IMR-90 (cell line): ENCODE data around the gene JCAD. TPM values are rescaled to one million over a fixed set of nuclear protein-coding genes. Genes with fewer than 3 reads are reported as not detected.

Source experiments
- ATAC-seq: fragments of 200-7000 bp; cut with Tn5 transposase; 2 replicates; pipeline ENCODE4 v1.9.1; 2020; ENCODE audit warnings: low read depth, mild to moderate bottlenecking, moderate library complexity
- BruUV-seq: library from RNA; stranded (reverse); fragments of 400-500 nt; replicated peaks from 2 replicates; lab custom pipeline; 2021; lab: Mats Ljungman, UMichigan
- CTCF ChIA-PET: fragments of 300-600 bp; formaldehyde crosslinking; extraction: SDS; loops from one replicate; lab custom pipeline; 2021; ENCODE audit warnings: antibody characterized with exemption; lab: Yijun Ruan, JAX
- POLR2A ChIA-PET: fragments of 300-600 bp; sonication (Branson Sonifier 250); formaldehyde crosslinking; loops from one replicate; lab custom pipeline; 2022; ENCODE audit warnings: antibody characterized with exemption; ENCODE audit not compliant: unreplicated experiment; lab: Charles Lee
- DNase-seq: peaks from one replicate; pipeline ENCODE4 v3.0.0; 2013
- H2AFZ ChIP-seq: replicated peaks from 2 replicates; pipeline ENCODE3; 2013; ENCODE audit warnings: low read length, mild to moderate bottlenecking; ENCODE audit not compliant: poor library complexity
- H2AK5ac ChIP-seq: 2 replicates; pipeline ENCODE4 v1.6.1; 2013; ENCODE audit warnings: low read depth, low read length, inconsistent platforms
- H2AK9ac ChIP-seq: replicated peaks from 2 replicates; pipeline ENCODE3; 2013; ENCODE audit warnings: mild to moderate bottlenecking, low read depth, low read length, moderate library complexity; ENCODE audit not compliant: poor library complexity
- H2BK120ac ChIP-seq: 2 replicates; pipeline ENCODE4 v1.6.1; 2013; ENCODE audit warnings: low read depth, low read length, inconsistent platforms
- H2BK15ac ChIP-seq: 3 replicates; pipeline ENCODE4 v1.6.1; 2013; ENCODE audit warnings: low read depth, low read length, inconsistent platforms
- H2BK20ac ChIP-seq: 2 replicates; pipeline ENCODE4 v1.6.1; 2013; ENCODE audit warnings: low read depth, mild to moderate bottlenecking, inconsistent platforms, low read length, moderate library complexity
- H2BK5ac ChIP-seq: 2 replicates; pipeline ENCODE4 v1.6.1; 2013; ENCODE audit warnings: mild to moderate bottlenecking, low read depth, low read length, inconsistent platforms; ENCODE audit not compliant: poor library complexity, severe bottlenecking
- H3K14ac ChIP-seq: replicated peaks from 2 replicates; pipeline ENCODE4 v1.6.1; 2013; ENCODE audit warnings: low read depth, low read length, inconsistent platforms
- H3K18ac ChIP-seq: 2 replicates; pipeline ENCODE4 v1.6.1; 2013; ENCODE audit warnings: low read depth, low read length, control low read depth
- H3K23ac ChIP-seq: 2 replicates; pipeline ENCODE4 v1.6.1; 2013; ENCODE audit warnings: low read depth, low read length, inconsistent platforms
- H3K27ac ChIP-seq: 2 replicates; pipeline ENCODE4 v1.5.1; 2013; ENCODE audit warnings: mild to moderate bottlenecking, control low read depth, low read length; ENCODE audit not compliant: insufficient read depth
- H3K27me3 ChIP-seq: 2 replicates; pipeline ENCODE4 v1.6.1; 2013; ENCODE audit warnings: low read length; ENCODE audit not compliant: control insufficient read depth, insufficient read depth
- H3K36me3 ChIP-seq: 2 replicates; pipeline ENCODE4 v1.6.1; 2013; ENCODE audit warnings: low read length, mixed read lengths; ENCODE audit not compliant: control insufficient read depth, insufficient read depth
- H3K4ac ChIP-seq: 2 replicates; pipeline ENCODE4 v1.6.1; 2013; ENCODE audit warnings: low read depth, low read length, inconsistent platforms
- H3K4me1 ChIP-seq: 2 replicates; pipeline ENCODE4 v1.6.1; 2013; ENCODE audit warnings: low read length, mixed read lengths; ENCODE audit not compliant: control insufficient read depth, insufficient read depth
- H3K4me2 ChIP-seq: 2 replicates; pipeline ENCODE4 v1.6.1; 2013; ENCODE audit warnings: low read depth, mild to moderate bottlenecking, control low read depth, low read length, moderate library complexity
- H3K4me3 ChIP-seq: 2 replicates; pipeline ENCODE4 v1.5.1; 2013; ENCODE audit warnings: low read depth, mild to moderate bottlenecking, control low read depth, low read length, moderate library complexity; ENCODE audit not compliant: insufficient read depth
- H3K56ac ChIP-seq: 2 replicates; pipeline ENCODE4 v1.6.1; 2013; ENCODE audit warnings: low read length, inconsistent platforms; ENCODE audit not compliant: insufficient read depth; ENCODE audit errors: extremely low read depth
- H3K79me1 ChIP-seq, 2 experiments: 2 replicates each; pipeline ENCODE4 v1.6.1; 2013; ENCODE audit warnings: low read length in 2 of 2, inconsistent platforms in 1 of 2, low read depth in 1 of 2
- H3K9ac ChIP-seq: 2 replicates; pipeline ENCODE4 v1.6.1; 2013; ENCODE audit warnings: low read depth, low read length, control low read depth
- H3K9me1 ChIP-seq: 2 replicates; pipeline ENCODE4 v1.6.1; 2013; ENCODE audit warnings: low read length, inconsistent platforms; ENCODE audit not compliant: insufficient read depth
- H3K9me3 ChIP-seq: 2 replicates; pipeline ENCODE4 v1.6.1; 2013; ENCODE audit warnings: low read length; ENCODE audit not compliant: control insufficient read depth, insufficient read depth
- H4K20me1 ChIP-seq: 2 replicates; pipeline ENCODE4 v1.6.1; 2013; ENCODE audit warnings: low read length, inconsistent platforms; ENCODE audit not compliant: insufficient read depth
- H4K5ac ChIP-seq: 2 replicates; pipeline ENCODE4 v1.6.1; 2013; ENCODE audit warnings: mild to moderate bottlenecking, low read depth, low read length, control low read depth
- H4K8ac ChIP-seq, 2 experiments: 2 replicates each; pipeline ENCODE4 v1.6.1; 2013; ENCODE audit warnings: low read depth in 2 of 2, low read length in 2 of 2, control low read depth in 1 of 2, inconsistent platforms in 1 of 2
- H4K91ac ChIP-seq: 2 replicates; pipeline ENCODE4 v1.6.1; 2013; ENCODE audit warnings: low read depth, low read length, inconsistent platforms; ENCODE audit not compliant: insufficient read depth
- BHLHE40 ChIP-seq: fragments of 150-350 bp; IDR thresholded peaks from 2 replicates; pipeline ENCODE4 v1.6.1; 2016; ENCODE audit warnings: mild to moderate bottlenecking, low read depth, low read length
- CHD1 ChIP-seq: IDR thresholded peaks from 2 replicates; pipeline ENCODE4 v1.6.1; 2012; ENCODE audit warnings: low read depth, low read length, improper control_type of control experiment
- ELK1 ChIP-seq: fragments of 150-350 bp; IDR thresholded peaks from 2 replicates; pipeline ENCODE4 v1.6.1; 2016; ENCODE audit warnings: low read depth, mild to moderate bottlenecking, low read length, moderate library complexity, borderline replicate concordance
- MAFK ChIP-seq: IDR thresholded peaks from 2 replicates; pipeline ENCODE4 v1.6.1; 2012; ENCODE audit warnings: low read depth, low read length, improper control_type of control experiment
- MXI1 ChIP-seq: IDR thresholded peaks from 2 replicates; pipeline ENCODE4 v1.6.1; 2012; ENCODE audit warnings: low read depth, mild to moderate bottlenecking, low read length, moderate library complexity, borderline replicate concordance
- RAD21 ChIP-seq: IDR thresholded peaks from 2 replicates; pipeline ENCODE4 v1.6.1; 2012; ENCODE audit warnings: low read length, improper control_type of control experiment
- SMC3 ChIP-seq: fragments of 150-350 bp; IDR thresholded peaks from 2 replicates; pipeline ENCODE4 v1.6.1; 2016; ENCODE audit warnings: low read depth, mild to moderate bottlenecking, antibody characterized with exemption, low read length, moderate library complexity
- USF2 ChIP-seq: fragments of 150-350 bp; IDR thresholded peaks from 2 replicates; pipeline ENCODE4 v1.6.1; 2017; ENCODE audit warnings: mild to moderate bottlenecking, antibody characterized with exemption, low read length, low read depth
- WGBS, 2 experiments: methylation state at CpG; one replicate each; pipeline versions ENCODE4 v1.1.5 to v1.1.7; 2013; ENCODE audit warnings: missing lambda C conversion rate in 2 of 2; ENCODE audit not compliant: insufficient read length in 1 of 2; ENCODE audit errors: extremely low coverage in 2 of 2; 5-methylcytosine and 5-hydroxymethylcytosine counted together
- dilution Hi-C: fragments of 300-500 bp; cut with HindIII; formaldehyde crosslinking; loops from one replicate; pipeline ENCODE4 v1.14.3; 2018; ENCODE audit warnings: low sequenced_read_pairs; ENCODE audit not compliant: unreplicated experiment
- in situ Hi-C: fragments of 300-500 bp; cut with MboI; formaldehyde crosslinking; loops from 3 replicates; pipeline ENCODE4 v1.14.3; 2019; ENCODE audit warnings: low sequenced_read_pairs, inconsistent platforms, mixed read lengths
- intact Hi-C: fragments of 100-400 bp; cut with micrococcal nuclease; formaldehyde crosslinking; loops from 2 replicates; pipeline ENCODE4 v1.10.0; 2022
- polyA plus RNA-seq, 3 experiments: library from polyadenylated mRNA; depleted of rRNA; stranded (reverse); fragments of >200 nt; gene quantifications; 2 replicates each; pipeline ENCODE4 v1.2.3, GENCODE V29; 2012; ENCODE audit warnings: low replicate concordance in 1 of 3
- total RNA-seq: library from RNA; depleted of rRNA; stranded (reverse); fragments of >200 nt; gene quantifications from 2 replicates; pipeline ENCODE4 v1.2.3, GENCODE V29; 2012

JCAD gene
- total and polyA plus RNA-seq, 2 of the 4 experiments (the other 2 are of a cell fraction): 15.9 to 16.8 TPM

- no peak overlapping the region for H2AK5ac ChIP-seq
- no peak overlapping the region for H2BK20ac ChIP-seq
- no peak overlapping the region for H3K4ac ChIP-seq
- no peak overlapping the region for H4K91ac ChIP-seq
- H3K9ac ChIP-seq: no peak overlapping the region
- no peak overlapping the region for H2AFZ ChIP-seq
- H3K23ac ChIP-seq: no peak overlapping the region
- ChIA-PET CTCF (no interaction called here), POLR2A (no interaction called here)
- peaks cover 2% of the 10 kb centered on the region; the same call in 1 of the 2 replicates for H3K4me1 ChIP-seq
- no peak for ATAC-seq
- H3K27ac ChIP-seq: no peak overlapping the region
- WGBS, 2 experiments: 86% methylated on average over 6 of the region's 6 CpGs; no CpG with 5 or more reads in 1 of the 2 experiments
- peaks cover 3% of the 10 kb centered on the region; the same call in 1 of the 2 replicates for H3K9me3 ChIP-seq
- TF ChIP-seq CHD1 (no peak), ELK1 (no peak), RAD21 (no peak), MAFK (no peak), BHLHE40 (no peak), MXI1 (no peak), USF2 (no peak), SMC3 (no peak)
- no peak overlapping the region for H4K8ac ChIP-seq
- no peaks in the 10 kb centered on the region for H3K79me1 ChIP-seq
- DNase-seq: no peak
- no peak overlapping the region for H3K14ac ChIP-seq
- no peak overlapping the region for H3K56ac ChIP-seq
- H4K5ac ChIP-seq: no peak overlapping the region
- H3K36me3 ChIP-seq: no peaks in the 10 kb centered on the region
- H3K18ac ChIP-seq: no peak overlapping the region
- intact Hi-C loops (no loop called here), dilution Hi-C loops (no loop called here), in situ Hi-C loops (no loop called here)
- no peaks in the 10 kb centered on the region for H4K20me1 ChIP-seq
- H3K27me3 ChIP-seq: no peaks in the 10 kb centered on the region; the same call in 1 of the 2 replicates
- no peak overlapping the region for H3K4me2 ChIP-seq
- no peak overlapping the region for H2BK120ac ChIP-seq
- H3K4me3 ChIP-seq: no peak overlapping the region
- H2BK15ac ChIP-seq: no peak overlapping the region
- H3K9me1 ChIP-seq: no peaks in the 10 kb centered on the region
- no peak overlapping the region for H2AK9ac ChIP-seq
- BruUV-seq: no TSS peak
- H2BK5ac ChIP-seq: no peak overlapping the region
Measured at GRCh38 chr10:29970012-29970396, 89.4 kb downstream of the JCAD start.
